ENCODE results near the gene GRID2.

The GRID2 gene

DNA sequence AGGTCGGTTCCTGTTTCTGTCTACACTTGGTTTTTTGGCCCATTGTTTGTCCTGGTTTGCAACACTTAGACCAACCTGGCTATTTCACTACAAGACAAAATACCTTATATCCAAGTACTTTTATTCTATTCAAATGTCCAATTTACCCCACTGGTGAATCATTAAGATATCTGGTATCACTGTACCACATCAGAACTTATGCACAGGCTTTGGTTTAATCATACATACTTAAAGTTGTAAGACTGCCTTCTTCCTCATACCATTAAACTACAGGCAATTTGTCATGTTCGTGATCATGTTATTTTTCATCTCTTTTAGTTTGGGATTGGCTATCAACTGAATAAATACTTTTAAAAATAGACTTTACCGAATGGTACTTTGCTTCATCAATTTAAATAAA lies 1471.8 kb downstream of the GRID2 start:
- DNase-seq, result no peak

- DNase-seq, result no peak
Observed at GRCh38 chr4:93776386-93777080, 1472.8 kb downstream of the GRID2 start.

DNA sequence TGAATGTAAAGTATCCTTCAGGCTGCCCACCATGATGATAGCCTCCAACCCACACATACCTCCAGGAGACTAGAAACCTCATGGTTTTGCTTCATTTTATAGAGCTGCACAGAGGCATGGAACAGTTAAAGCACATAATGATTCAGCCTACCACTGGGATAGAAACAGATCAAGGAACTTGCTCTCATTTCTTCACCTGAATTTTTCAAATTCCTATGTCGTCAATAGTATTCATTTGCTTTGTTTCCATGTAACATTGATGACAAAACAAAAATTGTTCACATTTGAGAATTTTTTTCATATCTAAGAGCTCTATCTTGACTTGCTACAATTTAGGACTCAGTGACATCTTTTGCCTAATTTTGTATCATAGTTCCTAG lies 1473.3 kb downstream of the GRID2 start:
- DNase-seq, result no peak

DNA sequence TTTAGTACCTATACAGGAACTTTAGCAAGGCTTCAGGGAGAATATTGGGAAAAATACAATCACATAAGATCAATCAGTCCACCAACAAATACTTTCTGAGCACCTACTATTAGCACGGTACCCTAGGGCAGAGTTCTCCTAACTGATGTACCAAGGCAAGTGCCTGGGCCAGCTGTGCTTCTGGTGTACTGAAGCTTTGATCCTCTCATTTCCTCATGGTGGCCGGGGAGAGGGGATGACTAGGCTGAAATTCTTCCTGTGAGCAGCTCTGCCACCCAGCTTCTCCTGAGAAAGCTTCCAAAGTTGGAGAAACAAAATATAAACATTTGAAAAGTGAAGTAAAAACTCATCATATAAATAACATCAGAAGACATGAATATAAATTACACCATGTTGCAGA lies 1475.5 kb downstream of the GRID2 start:
- no peak for DNase-seq

GRCh38 chr4:93780080-93780479 lies 1476.3 kb downstream of the GRID2 start:
- DNase-seq, result no peak

DNA sequence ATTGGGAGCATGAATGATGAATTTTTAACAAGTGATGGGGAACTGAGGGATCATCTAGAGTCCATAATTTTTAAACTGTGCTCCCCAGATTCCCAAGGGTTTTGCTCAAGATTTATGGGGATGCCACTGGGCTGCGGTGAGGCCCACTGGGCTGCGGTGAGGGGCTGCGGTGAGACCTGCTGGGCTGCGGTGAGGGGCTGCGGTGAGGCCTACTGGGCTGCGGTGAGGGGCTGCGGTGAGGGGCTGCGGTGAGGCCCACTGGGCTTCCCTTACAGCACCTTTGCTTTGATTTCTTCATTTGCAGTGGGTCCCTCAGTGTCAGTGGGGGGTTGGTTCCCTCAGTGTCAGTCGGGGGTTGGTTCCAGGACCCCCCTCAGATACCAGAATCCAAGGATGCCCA lies 1477.4 kb downstream of the GRID2 start:
- no peak for DNase-seq

DNA sequence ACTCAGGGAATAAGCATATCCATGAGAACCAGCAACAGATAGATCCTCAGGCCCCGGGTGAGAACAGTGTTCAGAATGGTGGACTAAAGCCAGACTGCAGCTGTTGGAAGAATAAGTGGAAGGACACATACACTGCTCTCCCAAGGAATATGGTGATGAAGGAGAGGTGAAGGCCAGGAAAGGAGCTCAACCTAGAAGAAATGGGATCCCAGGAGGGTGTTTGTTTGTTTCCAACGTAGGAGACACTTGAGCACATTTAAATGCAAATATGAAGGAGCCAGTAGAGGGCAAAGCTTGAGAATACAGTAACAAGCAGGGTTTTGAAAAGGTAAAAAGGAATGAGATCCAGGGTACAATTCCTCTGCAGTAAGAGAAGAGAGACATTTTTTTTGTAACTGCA lies 1482.4 kb downstream of the GRID2 start:
- no peak for DNase-seq

GRCh38 chr4:93788712-93789111 lies 1484.9 kb downstream of the GRID2 start:
- DNase-seq, result no peak

DNA sequence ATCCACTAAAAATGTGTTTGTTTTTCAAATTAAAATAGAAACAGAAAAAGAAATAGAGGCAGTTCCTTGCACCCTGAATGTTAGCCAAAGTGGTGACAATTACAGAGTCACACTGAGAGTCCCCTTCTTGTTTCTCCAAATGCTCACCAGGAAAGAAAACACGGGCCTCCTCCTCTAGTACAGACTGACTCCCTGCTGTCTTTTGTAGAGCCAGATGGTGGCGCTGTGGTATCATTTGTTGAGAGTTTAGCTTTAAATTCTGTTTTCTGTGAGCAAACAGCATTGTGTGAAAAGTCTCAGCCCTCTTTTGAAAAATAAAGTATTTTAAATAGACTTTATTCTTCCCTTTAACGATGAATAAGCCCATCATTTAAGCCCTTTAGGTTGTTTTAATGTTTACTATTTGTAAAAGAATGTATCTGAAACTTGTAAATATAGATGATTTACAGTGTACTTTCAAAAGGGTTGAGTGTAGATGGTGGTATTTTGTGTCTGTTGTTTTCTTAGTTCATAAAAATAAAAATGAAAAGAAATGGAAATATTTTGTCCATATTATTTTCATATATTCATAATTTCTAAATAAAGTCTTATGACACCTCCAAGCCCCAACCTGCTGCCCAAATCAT lies 1487.9 kb downstream of the GRID2 start:
- peak in 1 of 2 donors; percentile 19 for DNase-seq

- no peak for DNase-seq
Observed at GRCh38 chr4:93802045-93802444, 1498.3 kb downstream of the GRID2 start.

GRCh38 chr4:93809773-93810172 lies 1506.0 kb downstream of the GRID2 start:
- no peak for DNase-seq

DNA sequence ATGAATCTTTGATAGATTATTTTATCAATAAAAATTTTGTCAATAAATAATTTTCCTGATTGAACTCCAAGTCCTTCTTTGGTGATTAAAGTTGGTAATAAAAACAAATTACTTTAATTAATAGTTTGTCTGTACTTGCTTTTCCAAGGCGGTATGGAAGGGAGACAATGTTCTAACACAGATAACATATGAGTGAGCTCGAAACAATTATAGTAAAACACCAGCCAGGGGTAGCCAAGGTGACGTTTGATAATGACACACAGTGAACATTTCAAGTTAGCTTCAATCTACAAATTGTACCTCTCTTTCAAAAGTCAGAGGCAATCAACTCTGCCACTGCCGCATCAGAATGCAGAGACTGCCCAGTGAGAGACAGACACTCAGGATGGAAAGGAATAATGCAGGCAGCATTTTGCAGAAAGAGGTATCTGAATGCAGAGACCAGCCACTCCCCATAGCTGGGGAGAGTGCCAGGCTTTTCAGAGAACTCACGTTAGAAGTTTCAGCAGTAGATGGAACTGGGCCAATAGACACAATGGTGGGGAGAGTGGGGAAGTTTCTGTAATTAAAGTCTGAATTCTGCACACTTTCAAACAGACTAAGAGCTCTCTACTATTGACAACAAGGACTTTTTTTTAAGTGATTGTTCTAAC lies 1506.7 kb downstream of the GRID2 start:
- no peak for DNase-seq

- DNase-seq, result no peak
Observed at GRCh38 chr4:93813092-93813491, 1509.3 kb downstream of the GRID2 start.

- no peak for DNase-seq
Observed at GRCh38 chr4:93814141-93814540, 1510.4 kb downstream of the GRID2 start.

DNA sequence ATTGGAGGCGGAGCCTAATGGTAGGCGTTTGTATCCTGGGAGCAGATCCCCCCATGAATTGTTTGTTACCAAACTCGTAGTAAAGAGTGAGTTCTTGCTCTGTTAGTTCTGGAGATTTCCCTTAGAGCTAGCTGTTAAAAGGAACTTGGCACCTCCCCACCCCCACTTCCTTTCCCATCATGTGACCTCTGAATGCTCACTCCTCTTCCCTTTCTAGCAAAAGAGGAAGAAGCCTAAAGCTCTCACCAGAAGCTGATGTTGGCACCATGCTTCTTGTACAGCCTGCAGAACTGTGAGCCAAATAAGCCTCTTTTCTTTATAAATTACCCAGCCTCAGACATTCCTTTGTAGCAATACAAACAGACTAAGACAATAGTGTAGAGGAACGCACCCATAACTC lies 1511.0 kb downstream of the GRID2 start:
- DNase-seq, result no peak

All from CD4-positive, alpha-beta T cell treated with Interleukin-1 beta for 1 hour (primary cell).